DND-41 (cell line): ENCODE measurements around the gene CDC37L1.

Source experiments
- EZH2 ChIP-seq: IDR thresholded peaks from 3 replicates; pipeline ENCODE4 v1.6.1; 2012; ENCODE audit warnings: borderline replicate concordance, low read depth, mild to moderate bottlenecking, moderate library complexity, low read length, inconsistent platforms; ENCODE audit not compliant: severe bottlenecking
- TF ChIP-seq, protein P1 (sequence below): IDR thresholded peaks from 2 replicates; pipeline ENCODE4 v1.5.1; 2012; ENCODE audit warnings: borderline replicate concordance, low read length, moderate library complexity, mild to moderate bottlenecking; ENCODE audit not compliant: poor library complexity, severe bottlenecking; ENCODE audit errors: extremely low read depth

DNA sequence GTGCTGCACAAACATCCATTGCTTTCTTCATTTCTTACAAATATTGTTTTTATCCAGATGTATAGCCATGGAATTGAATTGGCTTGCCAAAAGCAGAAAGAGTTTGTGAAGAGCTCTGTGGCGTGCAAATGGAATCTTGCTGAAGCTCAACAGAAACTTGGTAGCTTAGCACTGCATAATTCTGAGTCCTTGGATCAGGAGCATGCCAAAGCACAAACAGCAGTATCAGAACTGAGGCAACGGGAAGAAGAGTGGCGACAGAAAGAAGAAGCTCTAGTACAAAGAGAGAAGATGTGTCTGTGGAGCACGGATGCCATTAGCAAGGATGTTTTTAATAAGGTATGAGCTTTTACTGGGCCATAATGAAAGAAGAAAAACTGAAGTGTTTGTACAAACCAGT is 5.5 kb downstream of the CDC37L1 start:
- TF ChIP-seq, protein P1, sequence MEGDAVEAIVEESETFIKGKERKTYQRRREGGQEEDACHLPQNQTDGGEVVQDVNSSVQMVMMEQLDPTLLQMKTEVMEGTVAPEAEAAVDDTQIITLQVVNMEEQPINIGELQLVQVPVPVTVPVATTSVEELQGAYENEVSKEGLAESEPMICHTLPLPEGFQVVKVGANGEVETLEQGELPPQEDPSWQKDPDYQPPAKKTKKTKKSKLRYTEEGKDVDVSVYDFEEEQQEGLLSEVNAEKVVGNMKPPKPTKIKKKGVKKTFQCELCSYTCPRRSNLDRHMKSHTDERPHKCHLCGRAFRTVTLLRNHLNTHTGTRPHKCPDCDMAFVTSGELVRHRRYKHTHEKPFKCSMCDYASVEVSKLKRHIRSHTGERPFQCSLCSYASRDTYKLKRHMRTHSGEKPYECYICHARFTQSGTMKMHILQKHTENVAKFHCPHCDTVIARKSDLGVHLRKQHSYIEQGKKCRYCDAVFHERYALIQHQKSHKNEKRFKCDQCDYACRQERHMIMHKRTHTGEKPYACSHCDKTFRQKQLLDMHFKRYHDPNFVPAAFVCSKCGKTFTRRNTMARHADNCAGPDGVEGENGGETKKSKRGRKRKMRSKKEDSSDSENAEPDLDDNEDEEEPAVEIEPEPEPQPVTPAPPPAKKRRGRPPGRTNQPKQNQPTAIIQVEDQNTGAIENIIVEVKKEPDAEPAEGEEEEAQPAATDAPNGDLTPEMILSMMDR: no peak
- TF ChIP-seq EZH2: no peak
